Endothelial cell of umbilical vein (primary cell): ENCODE results near the gene TRRAP. TPM values are rescaled to one million over a fixed set of nuclear protein-coding genes. Genes with fewer than 3 reads are reported as not detected.

Experiments used
- BruUV-seq: library from RNA; stranded (reverse); fragments of 400-500 nt; replicated peaks from 2 replicates; lab custom pipeline; 2021; lab: Mats Ljungman, UMichigan
- CTCF ChIA-PET: fragments of 300-600, 350-600 bp; sonication (Branson Sonifier 250); formaldehyde crosslinking; loops from one replicate; lab custom pipeline; 2021; ENCODE audit warnings: antibody characterized with exemption, inconsistent platforms; lab: Charles Lee
- POLR2A ChIA-PET: fragments of 300-600, 350-600 bp; sonication (Branson Sonifier 250); formaldehyde crosslinking; loops from one replicate; lab custom pipeline; 2021; ENCODE audit warnings: antibody characterized with exemption, inconsistent platforms; lab: Charles Lee
- DNase-seq: peaks from one replicate; pipeline ENCODE4 v3.0.0-alpha.2; 2011; ENCODE audit warnings: low read depth, low spot score
- FAIRE-seq: peaks from 2 replicates; lab custom pipeline; 2011; peaks lifted over from hg19 to GRCh38; lab: Jason Lieb, UNC
- H2AFZ ChIP-seq: 2 replicates; pipeline ENCODE4 v1.6.0; 2012; ENCODE audit warnings: low read depth, low read length, control low read depth, inconsistent platforms
- H3K27ac ChIP-seq: 2 replicates; pipeline ENCODE4 v1.5.1; 2011; ENCODE audit warnings: low read depth, mild to moderate bottlenecking, control low read depth, low read length, moderate library complexity; ENCODE audit not compliant: insufficient read depth
- H3K27me3 ChIP-seq, 2 experiments: 2 replicates each; pipeline versions ENCODE4 v1.6.0 to v1.6.1; 2011; ENCODE audit warnings: low read length in 2 of 2, mixed read lengths in 1 of 2; ENCODE audit not compliant: control insufficient read depth in 2 of 2, insufficient read depth in 2 of 2
- H3K36me3 ChIP-seq, 2 experiments: 2 replicates in 1 of 2; 3 replicates in 1 of 2; pipeline ENCODE4 v1.5.1; 2011; ENCODE audit warnings: low read length in 2 of 2, mild to moderate bottlenecking in 1 of 2, moderate library complexity in 1 of 2; ENCODE audit not compliant: control insufficient read depth in 2 of 2, insufficient read depth in 2 of 2; ENCODE audit errors: extremely low read depth in 1 of 2
- H3K4me1 ChIP-seq: 3 replicates; pipeline ENCODE4 v1.5.1; 2011; ENCODE audit warnings: mild to moderate bottlenecking, low read length; ENCODE audit not compliant: control insufficient read depth, insufficient read depth; ENCODE audit errors: extremely low read depth
- H3K4me2 ChIP-seq: 2 replicates; pipeline ENCODE4 v1.6.1; 2011; ENCODE audit warnings: low read length, control low read depth, mixed read lengths; ENCODE audit not compliant: insufficient read depth
- H3K4me3 ChIP-seq, 3 experiments: fragments of 200-600 bp in 1 of 3; sonication (generic), shearing (Covaris generic) in 1 of 3; replicated peaks in 1 of 3; 2 replicates each; pipeline ENCODE4 v1.5.1; 2011 to 2016; ENCODE audit warnings: control low read depth in 3 of 3, low read length in 3 of 3, mild to moderate bottlenecking in 2 of 3, inconsistent platforms in 1 of 3, low read depth in 1 of 3, moderate library complexity in 1 of 3; ENCODE audit not compliant: insufficient read depth in 1 of 3
- H3K79me2 ChIP-seq: 2 replicates; pipeline ENCODE4 v1.6.0; 2012; ENCODE audit warnings: low read length, inconsistent platforms; ENCODE audit not compliant: control insufficient read depth, insufficient read depth
- H3K9ac ChIP-seq: replicated peaks from 2 replicates; pipeline ENCODE3; 2011; ENCODE audit warnings: low read length, control low read depth; ENCODE audit not compliant: insufficient read depth; ENCODE audit errors: extremely low read depth
- H3K9me1 ChIP-seq: replicated peaks from 3 replicates; pipeline ENCODE4 v1.6.0; 2011; ENCODE audit warnings: mild to moderate bottlenecking, low read length; ENCODE audit not compliant: control insufficient read depth, insufficient read depth; ENCODE audit errors: extremely low read depth
- H3K9me3 ChIP-seq: replicated peaks from 2 replicates; pipeline ENCODE4 v1.5.1; 2012; ENCODE audit warnings: low read length, inconsistent platforms; ENCODE audit not compliant: control insufficient read depth, insufficient read depth
- H4K20me1 ChIP-seq: replicated peaks from 2 replicates; pipeline ENCODE3; 2011; ENCODE audit warnings: mild to moderate bottlenecking, low read length; ENCODE audit not compliant: control insufficient read depth, insufficient read depth; ENCODE audit errors: extremely low read depth
- EZH2 ChIP-seq: IDR thresholded peaks from 2 replicates; pipeline ENCODE4 v1.6.1; 2012; ENCODE audit warnings: borderline replicate concordance, low read depth, mild to moderate bottlenecking, moderate library complexity, low read length, inconsistent platforms; ENCODE audit not compliant: severe bottlenecking
- FOS ChIP-seq: IDR thresholded peaks from 2 replicates; pipeline ENCODE4 v1.6.1; 2011; ENCODE audit warnings: mild to moderate bottlenecking, low read length, moderate library complexity, borderline replicate concordance; ENCODE audit not compliant: insufficient read depth
- GATA2 ChIP-seq: IDR thresholded peaks from 2 replicates; pipeline ENCODE4 v1.7.0; 2011; ENCODE audit warnings: low read depth, mild to moderate bottlenecking, moderate library complexity, mixed read lengths, low read length; ENCODE audit not compliant: insufficient read length, insufficient read depth
- JUN ChIP-seq: IDR thresholded peaks from 2 replicates; pipeline ENCODE4 v1.6.1; 2011; ENCODE audit warnings: borderline replicate concordance, low read depth; ENCODE audit not compliant: insufficient read length, insufficient read depth
- MYC ChIP-seq: IDR thresholded peaks from one replicate; pipeline ENCODE4 v1.6.1; 2011; ENCODE audit warnings: mild to moderate bottlenecking, low read depth, low read length
- POLR2A ChIP-seq: IDR thresholded peaks from 2 replicates; pipeline ENCODE4 v1.6.1; 2012; ENCODE audit warnings: low read depth, mild to moderate bottlenecking, control low read depth, low read length
- POLR2AphosphoS5 ChIP-seq: IDR thresholded peaks from 2 replicates; pipeline ENCODE4 v1.6.1; 2012; ENCODE audit warnings: low read depth, mild to moderate bottlenecking, control low read depth, low read length, moderate library complexity; ENCODE audit not compliant: insufficient read depth
- dilution Hi-C: fragments of 300-500 bp; cut with MboI; formaldehyde crosslinking; loops from one replicate; pipeline ENCODE4 v1.15.0; 2019; ENCODE audit warnings: low sequenced_read_pairs; ENCODE audit not compliant: extremely low pct_ligation_motif_present
- intact Hi-C: fragments of 100-400 bp; cut with micrococcal nuclease; formaldehyde crosslinking; loops from one replicate; pipeline ENCODE4 v1.10.0; 2022
- polyA plus RNA-seq, 4 experiments: library from polyadenylated mRNA; depleted of rRNA in 3 of 4; stranded (reverse) in 3 of 4; unstranded in 1 of 4; fragments of >200 nt; gene quantifications; 2 replicates each; pipeline versions ENCODE4 v1.2.1 to v1.2.3, GENCODE V29; 2011 to 2012; ENCODE audit warnings: missing spikeins in 1 of 4
- total RNA-seq: library from RNA; stranded (reverse); gene quantifications from 2 replicates; pipeline ENCODE4 v1.2.3, GENCODE V29; 2021
- TF ChIP-seq, protein P1 (sequence below), 2 donors: IDR thresholded peaks; 1 replicate in 1 of 2; 2 replicates in 1 of 2; pipeline ENCODE4 v1.5.1; 2011; ENCODE audit warnings: low read length in 2 of 2, mild to moderate bottlenecking in 2 of 2, moderate library complexity in 2 of 2, control low read depth in 1 of 2, inconsistent platforms in 1 of 2, low read depth in 1 of 2; ENCODE audit not compliant: insufficient read depth in 1 of 2; ENCODE audit errors: extremely low read depth in 1 of 2
- TF ChIP-seq, protein P2 (sequence below): IDR thresholded peaks from 2 replicates; pipeline ENCODE4 v1.6.1; 2011; ENCODE audit not compliant: insufficient read depth, insufficient read length

TRRAP gene
- total and polyA plus RNA-seq, 2 donors (not counting 3 experiments of a cell fraction or from before 2014, with no cell fraction given): 21.8 to 45.8 TPM

DNA sequence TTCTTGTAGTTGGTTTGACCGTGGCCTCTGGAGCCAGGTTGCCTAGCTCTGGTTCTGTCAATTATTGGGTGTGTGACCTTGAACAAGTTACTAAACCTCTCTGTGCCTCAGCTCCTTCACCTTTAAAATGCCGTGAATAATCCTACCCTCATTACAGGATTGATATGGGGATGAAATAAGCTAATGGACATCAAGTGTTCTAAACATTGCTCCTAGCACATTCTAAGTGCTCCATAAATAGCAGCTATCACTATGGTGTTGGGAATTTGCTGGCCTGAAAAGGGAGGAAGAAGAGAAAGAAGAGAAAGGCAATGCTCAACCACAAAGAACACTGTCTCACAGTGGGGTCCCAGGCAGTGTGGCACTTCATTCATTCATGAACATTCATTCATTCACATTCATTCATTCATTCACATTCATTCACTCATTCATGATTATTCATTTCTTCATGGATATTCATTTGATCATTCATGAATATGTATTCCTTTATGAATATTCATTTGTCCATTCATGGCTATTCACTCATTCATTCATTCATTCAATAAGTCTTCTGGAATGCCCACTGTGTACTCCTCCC, 47.3 kb upstream of the TRRAP start:
- no peaks in the 10 kb centered on the region for H3K36me3 ChIP-seq
- no TSS peak for BruUV-seq
- H2AFZ ChIP-seq: no peak overlapping the region
- no peak for FAIRE-seq
- TF ChIP-seq JUN: no peak
- TF ChIP-seq FOS: no peak
- no peak for TF ChIP-seq POLR2A
- TF ChIP-seq POLR2AphosphoS5: no peak
- TF ChIP-seq, protein P1, sequence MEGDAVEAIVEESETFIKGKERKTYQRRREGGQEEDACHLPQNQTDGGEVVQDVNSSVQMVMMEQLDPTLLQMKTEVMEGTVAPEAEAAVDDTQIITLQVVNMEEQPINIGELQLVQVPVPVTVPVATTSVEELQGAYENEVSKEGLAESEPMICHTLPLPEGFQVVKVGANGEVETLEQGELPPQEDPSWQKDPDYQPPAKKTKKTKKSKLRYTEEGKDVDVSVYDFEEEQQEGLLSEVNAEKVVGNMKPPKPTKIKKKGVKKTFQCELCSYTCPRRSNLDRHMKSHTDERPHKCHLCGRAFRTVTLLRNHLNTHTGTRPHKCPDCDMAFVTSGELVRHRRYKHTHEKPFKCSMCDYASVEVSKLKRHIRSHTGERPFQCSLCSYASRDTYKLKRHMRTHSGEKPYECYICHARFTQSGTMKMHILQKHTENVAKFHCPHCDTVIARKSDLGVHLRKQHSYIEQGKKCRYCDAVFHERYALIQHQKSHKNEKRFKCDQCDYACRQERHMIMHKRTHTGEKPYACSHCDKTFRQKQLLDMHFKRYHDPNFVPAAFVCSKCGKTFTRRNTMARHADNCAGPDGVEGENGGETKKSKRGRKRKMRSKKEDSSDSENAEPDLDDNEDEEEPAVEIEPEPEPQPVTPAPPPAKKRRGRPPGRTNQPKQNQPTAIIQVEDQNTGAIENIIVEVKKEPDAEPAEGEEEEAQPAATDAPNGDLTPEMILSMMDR (IDR thresholded peaks at IDR 0.05; ENCODE audit: extremely low read depth in 1 of 2, insufficient read depth in 1 of 2, low read depth in 1 of 2, low read length in 2 of 2): no peak
- TF ChIP-seq, protein P2, sequence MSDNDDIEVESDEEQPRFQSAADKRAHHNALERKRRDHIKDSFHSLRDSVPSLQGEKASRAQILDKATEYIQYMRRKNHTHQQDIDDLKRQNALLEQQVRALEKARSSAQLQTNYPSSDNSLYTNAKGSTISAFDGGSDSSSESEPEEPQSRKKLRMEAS: no peak
- no peak for TF ChIP-seq EZH2
- no peak for TF ChIP-seq MYC
- TF ChIP-seq GATA2: no peak
- no peaks in the 10 kb centered on the region for H3K27me3 ChIP-seq
- no peak overlapping the region for H3K4me3 ChIP-seq
- no peak overlapping the region for H3K9ac ChIP-seq
- H3K4me1 ChIP-seq: no peaks in the 10 kb centered on the region
- CTCF ChIA-PET: interaction anchor here (0.6 to 4.5 kb wide), 19 partner anchors 9 to 817 kb away, joined by 3 to 97 read pairs (median 4); partner anchors contain the start of gene TRRAP
- dilution Hi-C loops (no loop called here), intact Hi-C loops (loop anchor here (1.0 to 10.0 kb wide), 3 partner anchors 41 to 536 kb away; no protein-coding TSS in a partner anchor)
- H3K27ac ChIP-seq: no peak overlapping the region
- no peak overlapping the region for H3K4me2 ChIP-seq
- H3K9me3 ChIP-seq: no peaks in the 10 kb centered on the region
- H3K79me2 ChIP-seq: no peaks in the 10 kb centered on the region
- POLR2A ChIA-PET: no interaction called here
- DNase-seq: no peak
- no peaks in the 10 kb centered on the region for H3K9me1 ChIP-seq
- H4K20me1 ChIP-seq: no peaks in the 10 kb centered on the region
